GM10248 (cell line): Measurements from ENCODE around the gene CNIH3.
"Not testable (repeated sequence)": the region's sequence is repeated elsewhere in the genome, so short reads cannot be mapped to it uniquely, and the experiment has no call there.

Experiments
- CTCF ChIA-PET: fragments of 300-600 bp; sonication (Branson Sonifier 250); formaldehyde crosslinking; extraction: SDS; loops from one replicate; lab custom pipeline; 2021; ENCODE audit warnings: antibody characterized with exemption; lab: Yijun Ruan, JAX
- POLR2A ChIA-PET: fragments of 350-650 bp; sonication (Branson Sonifier 250); formaldehyde crosslinking; extraction: SDS; loops from one replicate; lab custom pipeline; 2020; ENCODE audit warnings: antibody characterized with exemption; lab: Yijun Ruan, JAX
- DNase-seq: peaks from one replicate; pipeline ENCODE4 v3.0.0; 2012; ENCODE audit errors: extremely low spot score
- TF ChIP-seq, protein P1 (sequence below): IDR thresholded peaks from 2 replicates; pipeline ENCODE4 v1.5.1; 2012; ENCODE audit warnings: mild to moderate bottlenecking, low read depth; ENCODE audit errors: extremely low read depth, missing control alignments, control extremely low read depth

CNIH3 gene

DNA sequence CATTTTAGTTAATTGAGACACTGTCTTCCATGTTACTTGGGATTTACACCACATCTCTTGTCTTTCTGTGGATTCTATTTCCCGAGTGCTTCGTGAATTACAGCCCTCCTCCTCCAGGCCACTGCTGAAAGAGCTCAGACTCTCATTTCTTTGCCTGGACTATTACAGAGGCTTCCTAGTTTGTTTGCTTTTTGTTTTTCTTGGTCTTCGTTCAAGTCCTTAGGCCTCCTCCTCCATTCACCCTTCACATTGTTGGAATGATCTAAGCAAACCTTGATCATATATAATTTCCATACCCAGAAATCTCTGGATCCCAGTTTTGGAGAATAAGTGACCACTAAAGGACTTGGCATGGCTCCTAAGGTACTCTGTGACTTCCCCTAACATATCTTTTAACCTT is 94.1 kb downstream of the CNIH3 start:
- TF ChIP-seq, protein P1, sequence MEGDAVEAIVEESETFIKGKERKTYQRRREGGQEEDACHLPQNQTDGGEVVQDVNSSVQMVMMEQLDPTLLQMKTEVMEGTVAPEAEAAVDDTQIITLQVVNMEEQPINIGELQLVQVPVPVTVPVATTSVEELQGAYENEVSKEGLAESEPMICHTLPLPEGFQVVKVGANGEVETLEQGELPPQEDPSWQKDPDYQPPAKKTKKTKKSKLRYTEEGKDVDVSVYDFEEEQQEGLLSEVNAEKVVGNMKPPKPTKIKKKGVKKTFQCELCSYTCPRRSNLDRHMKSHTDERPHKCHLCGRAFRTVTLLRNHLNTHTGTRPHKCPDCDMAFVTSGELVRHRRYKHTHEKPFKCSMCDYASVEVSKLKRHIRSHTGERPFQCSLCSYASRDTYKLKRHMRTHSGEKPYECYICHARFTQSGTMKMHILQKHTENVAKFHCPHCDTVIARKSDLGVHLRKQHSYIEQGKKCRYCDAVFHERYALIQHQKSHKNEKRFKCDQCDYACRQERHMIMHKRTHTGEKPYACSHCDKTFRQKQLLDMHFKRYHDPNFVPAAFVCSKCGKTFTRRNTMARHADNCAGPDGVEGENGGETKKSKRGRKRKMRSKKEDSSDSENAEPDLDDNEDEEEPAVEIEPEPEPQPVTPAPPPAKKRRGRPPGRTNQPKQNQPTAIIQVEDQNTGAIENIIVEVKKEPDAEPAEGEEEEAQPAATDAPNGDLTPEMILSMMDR, result no peak
- ChIA-PET POLR2A (no interaction called here), CTCF (interaction anchor here (0.6 to 1.5 kb wide), 2 partner anchors 9 to 34 kb away, joined by 4 to 5 read pairs; no protein-coding TSS in a partner anchor)
- DNase-seq, result no peak

GRCh38 chr1:224711231-224711756 is 95.2 kb downstream of the CNIH3 start:
- CTCF ChIA-PET, DNase-seq: not testable (repeated sequence)
- POLR2A ChIA-PET, result interaction anchor here (0.6 kb wide), 1 partner anchor 80 kb away, joined by 6 read pairs; no protein-coding TSS in a partner anchor

DNA sequence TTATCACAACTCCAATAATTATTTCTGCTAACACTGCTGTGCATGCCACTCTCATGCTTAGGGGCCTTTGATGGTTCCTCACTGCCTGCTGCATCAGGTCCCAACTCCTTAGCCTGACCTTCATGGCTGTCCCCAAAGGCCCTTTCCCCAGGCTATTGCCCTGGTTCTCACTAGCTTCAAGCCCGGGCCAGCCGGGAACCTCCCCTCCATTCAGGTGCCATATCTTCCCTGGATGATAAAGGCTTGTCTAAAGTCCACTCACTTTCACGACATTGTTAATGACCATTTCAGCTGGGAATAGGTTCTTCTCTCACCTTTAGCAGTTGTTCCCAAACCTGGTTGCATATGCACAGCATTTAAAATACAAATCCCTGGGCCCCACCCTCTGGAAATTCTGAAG is 95.8 kb downstream of the CNIH3 start:
- no peak for DNase-seq
- ChIA-PET POLR2A (interaction anchor here (0.6 kb wide), 1 partner anchor 80 kb away, joined by 6 read pairs; no protein-coding TSS in a partner anchor), CTCF (no interaction called here)
- TF ChIP-seq, protein P1, result no peak

DNA sequence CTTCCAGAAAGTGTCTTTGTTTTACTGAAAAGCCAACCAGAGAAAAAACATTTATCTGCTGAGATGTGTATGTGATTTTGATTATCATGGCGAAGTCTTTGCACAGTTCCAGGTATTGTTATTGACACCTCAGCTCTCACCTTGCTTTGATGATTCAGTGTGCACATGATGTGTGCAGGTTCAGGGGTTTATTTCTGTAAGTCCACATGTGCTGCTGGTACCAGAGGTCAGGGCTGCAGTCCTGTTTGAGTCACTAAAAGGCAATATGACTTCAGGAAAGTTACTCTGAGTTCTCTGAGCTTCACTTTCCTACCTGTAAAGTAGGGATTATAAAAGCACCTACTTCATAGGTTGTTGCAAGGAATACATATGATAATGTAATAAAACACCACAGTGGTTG is 97.1 kb downstream of the CNIH3 start:
- ChIA-PET POLR2A (no interaction called here), CTCF (interaction anchor here (1.0 to 2.0 kb wide), 10 partner anchors 10 to 138 kb away, joined by 3 to 11 read pairs (median 5); no protein-coding TSS in a partner anchor)
- TF ChIP-seq, protein P1, result no peak
- DNase-seq, result no peak

GRCh38 chr1:224714553-224714952 is 98.4 kb downstream of the CNIH3 start:
- POLR2A ChIA-PET, result no interaction called here
- CTCF ChIA-PET, result interaction anchor here (1.6 to 2.0 kb wide), 3 partner anchors 8 to 20 kb away, joined by 5 to 6 read pairs (median 5); no protein-coding TSS in a partner anchor

DNA sequence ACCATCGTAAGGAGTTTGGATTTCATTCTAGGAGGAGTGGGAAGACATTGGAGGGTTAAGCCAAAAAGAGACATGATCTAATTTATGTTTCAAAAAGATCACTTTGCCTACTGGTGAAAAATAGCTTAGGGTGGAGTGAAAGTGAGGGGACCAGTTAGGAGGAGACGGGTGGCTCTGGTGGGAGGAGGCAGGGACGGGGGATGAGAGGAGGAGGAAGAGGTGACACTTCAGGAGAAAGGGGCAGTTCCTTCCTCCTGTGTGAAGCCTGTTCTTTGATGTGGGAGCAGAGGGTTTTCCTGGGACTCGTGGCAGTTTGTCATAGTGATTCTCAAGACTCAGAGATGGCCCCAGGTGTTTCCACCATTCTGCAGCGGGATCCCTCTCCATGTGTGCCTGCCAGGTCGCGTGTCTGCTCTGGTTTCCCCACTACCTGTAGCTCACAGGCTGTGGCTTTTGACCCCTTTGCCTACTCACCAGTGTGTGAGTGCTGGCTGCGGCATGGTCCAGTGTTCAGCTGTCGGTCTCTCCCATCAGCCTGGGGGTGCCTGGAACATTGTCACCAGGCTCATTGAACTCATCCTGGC is 102.4 kb downstream of the CNIH3 start:
- TF ChIP-seq, protein P1, result no peak
- POLR2A ChIA-PET, result no interaction called here
- CTCF ChIA-PET, result interaction anchor here (0.9 to 1.3 kb wide), 2 partner anchors 19 to 135 kb away, joined by 3 to 4 read pairs; no protein-coding TSS in a partner anchor

More at GRCh38 chr1:224714553-224714952, 98.4 kb downstream of the CNIH3 start:
- no peak for DNase-seq
- TF ChIP-seq, protein P1, result no peak

GRCh38 chr1:224719716-224720115 is 103.6 kb downstream of the CNIH3 start:
- DNase-seq, result no peak
- TF ChIP-seq, protein P1, result no peak
- POLR2A ChIA-PET, result no interaction called here
- CTCF ChIA-PET, result interaction anchor here (0.6 to 1.2 kb wide), 6 partner anchors 8 to 207 kb away, joined by 3 to 4 read pairs (median 4); no protein-coding TSS in a partner anchor

More for the DNA sequence above, 102.4 kb downstream of the CNIH3 start:
- no peak for DNase-seq
